GM10266 (cell line): ENCODE measurements around the gene USP7.
"Not testable (repeated sequence)": the region's sequence is repeated elsewhere in the genome, so short reads cannot be mapped to it uniquely, and the experiment has no call there.

Experiments used
- DNase-seq: peaks from one replicate; pipeline ENCODE4 v3.0.0; 2012; ENCODE audit errors: extremely low spot score
- CTCF ChIP-seq: IDR thresholded peaks from 2 replicates; pipeline ENCODE4 v1.5.1; 2012; ENCODE audit warnings: mild to moderate bottlenecking, low read depth; ENCODE audit not compliant: control insufficient read depth, insufficient read depth; ENCODE audit errors: missing control alignments

The USP7 gene

GRCh38 chr16:8882041-8882617 is 81.6 kb downstream of the USP7 start, which contains the start of gene LITAFD:
Gene LITAFD (plus strand): TSS chr16:8882351. CDS start chr16:8884356, 2,005 bp downstream.
- no peak for TF ChIP-seq CTCF
- no peak for DNase-seq

GRCh38 chr16:8880839-8881510 is 82.7 kb downstream of the USP7 start:
- no peak for DNase-seq
- no peak for TF ChIP-seq CTCF

GRCh38 chr16:8878523-8878911 is 85.2 kb downstream of the USP7 start:
- TF ChIP-seq CTCF: no peak
- DNase-seq: no peak

- no peak for TF ChIP-seq CTCF
- no peak for DNase-seq
Measured at GRCh38 chr16:8877894-8878522, 85.7 kb downstream of the USP7 start.

- DNase-seq: not testable (repeated sequence)
Measured at GRCh38 chr16:8875317-8875716, 88.4 kb downstream of the USP7 start.

GRCh38 chr16:8874388-8874787 is 89.3 kb downstream of the USP7 start:
- DNase-seq: no peak
- no peak for TF ChIP-seq CTCF

GRCh38 chr16:8873866-8874195 is 89.9 kb downstream of the USP7 start:
- DNase-seq: not testable (repeated sequence)

GRCh38 chr16:8872967-8873865 is 90.5 kb downstream of the USP7 start:
- no peak for TF ChIP-seq CTCF
- DNase-seq: no peak
